ENCODE measurements around the gene NUB1.

NUB1 gene

DNA sequence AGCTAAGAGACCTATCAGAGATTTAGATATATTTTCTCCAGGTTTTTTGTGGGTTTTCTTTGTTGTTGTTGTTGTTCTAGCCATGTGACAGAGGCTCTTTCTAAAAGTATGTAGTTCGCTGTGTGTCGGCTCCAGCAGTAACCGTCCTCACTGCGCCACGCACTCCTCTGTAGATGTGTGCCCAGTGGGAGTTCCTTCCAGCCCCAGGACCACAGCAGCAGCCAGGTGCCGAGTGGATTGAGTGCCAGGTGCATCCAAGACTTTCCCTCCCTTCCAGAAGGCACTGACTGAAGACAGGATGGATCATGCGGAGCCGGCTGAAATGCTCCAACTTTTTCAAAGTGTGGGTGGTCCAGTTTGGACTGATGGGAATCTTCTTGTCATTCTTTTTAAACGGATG is 36.4 kb downstream of the NUB1 start:
- DNase-seq: no peak

DNA sequence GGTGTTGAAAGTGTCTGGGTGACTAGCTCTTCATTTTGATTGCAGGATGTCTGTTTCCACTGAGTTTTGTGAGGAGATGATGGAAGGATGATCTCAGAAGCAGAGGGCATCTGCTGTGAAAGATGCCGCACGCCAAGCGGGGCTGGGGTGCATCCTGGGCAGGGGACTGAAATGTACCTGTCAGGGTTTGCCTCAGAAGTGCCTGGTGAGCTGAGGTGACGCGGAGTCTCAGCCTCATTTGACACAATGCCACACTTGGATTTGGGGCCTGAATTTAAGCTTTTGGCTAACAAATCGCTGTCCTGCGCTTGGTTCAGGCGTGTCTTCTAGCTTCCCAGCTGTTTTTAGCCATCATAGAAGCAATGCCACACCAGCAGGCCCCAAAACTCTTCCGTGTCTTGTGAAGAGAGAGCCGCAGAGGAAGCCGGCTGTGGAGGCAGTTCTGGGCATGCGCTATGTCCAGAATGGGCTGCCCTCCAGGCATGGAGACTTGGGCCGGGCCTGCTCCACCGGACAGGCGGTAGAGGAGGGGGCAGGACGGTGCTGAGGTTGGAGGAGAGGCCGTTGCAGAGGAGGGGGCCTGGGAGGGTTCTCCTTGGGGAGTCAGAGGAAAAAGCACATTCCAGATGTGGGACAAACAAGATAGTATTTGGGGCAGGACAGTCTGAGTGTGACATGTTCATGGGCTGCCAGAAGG is 37.0 kb downstream of the NUB1 start:
- no peak for DNase-seq

DNA sequence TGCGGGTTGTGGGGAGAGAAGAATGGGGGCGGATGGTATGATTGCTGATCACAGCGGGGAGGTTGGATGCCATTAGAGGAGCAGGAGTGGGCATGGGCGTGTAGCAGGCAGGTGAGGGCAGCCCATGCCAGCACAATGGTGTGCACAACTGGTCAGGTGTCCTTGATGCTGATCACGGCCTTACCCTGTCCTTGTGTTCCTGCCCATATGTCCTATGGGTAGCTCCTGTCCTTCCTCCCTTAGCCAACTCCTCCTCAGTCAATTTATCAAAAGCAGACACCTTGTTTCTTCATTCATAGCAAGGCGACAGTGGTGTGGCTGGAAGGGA is 37.5 kb downstream of the NUB1 start:
- DNase-seq: no peak

DNA sequence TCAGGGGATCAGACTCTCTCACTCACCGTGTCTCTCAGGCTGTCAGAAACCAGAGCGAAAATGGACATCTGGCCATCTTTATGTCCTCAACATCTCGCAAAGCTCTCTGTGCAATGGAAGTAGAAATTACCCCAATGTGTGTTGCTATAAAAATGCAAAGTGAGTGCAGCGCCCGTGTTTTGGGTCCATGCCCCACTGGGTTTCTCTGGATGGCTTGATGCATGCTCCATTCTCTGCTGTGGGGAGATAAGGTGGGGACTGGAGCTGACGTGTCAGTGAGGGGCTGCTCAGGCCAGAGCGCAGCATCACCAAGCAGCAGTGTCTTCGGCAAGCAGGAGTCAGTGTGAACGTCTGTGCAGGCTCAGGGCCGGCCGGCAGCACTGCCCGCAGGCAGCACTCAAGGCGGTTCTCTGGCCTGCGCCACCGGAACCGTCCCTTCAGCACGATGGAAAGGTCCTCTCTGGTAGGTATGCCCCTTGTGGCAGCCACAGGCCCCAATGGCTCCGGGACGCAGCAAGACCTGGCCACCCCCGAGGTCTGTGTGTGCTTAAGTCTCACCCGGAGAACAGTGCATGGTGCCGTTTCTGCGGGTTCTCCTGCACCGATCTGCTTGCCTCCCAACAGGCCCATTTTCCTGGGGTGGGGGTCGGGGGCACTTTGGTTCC is 38.1 kb downstream of the NUB1 start:
- DNase-seq: no peak

DNA sequence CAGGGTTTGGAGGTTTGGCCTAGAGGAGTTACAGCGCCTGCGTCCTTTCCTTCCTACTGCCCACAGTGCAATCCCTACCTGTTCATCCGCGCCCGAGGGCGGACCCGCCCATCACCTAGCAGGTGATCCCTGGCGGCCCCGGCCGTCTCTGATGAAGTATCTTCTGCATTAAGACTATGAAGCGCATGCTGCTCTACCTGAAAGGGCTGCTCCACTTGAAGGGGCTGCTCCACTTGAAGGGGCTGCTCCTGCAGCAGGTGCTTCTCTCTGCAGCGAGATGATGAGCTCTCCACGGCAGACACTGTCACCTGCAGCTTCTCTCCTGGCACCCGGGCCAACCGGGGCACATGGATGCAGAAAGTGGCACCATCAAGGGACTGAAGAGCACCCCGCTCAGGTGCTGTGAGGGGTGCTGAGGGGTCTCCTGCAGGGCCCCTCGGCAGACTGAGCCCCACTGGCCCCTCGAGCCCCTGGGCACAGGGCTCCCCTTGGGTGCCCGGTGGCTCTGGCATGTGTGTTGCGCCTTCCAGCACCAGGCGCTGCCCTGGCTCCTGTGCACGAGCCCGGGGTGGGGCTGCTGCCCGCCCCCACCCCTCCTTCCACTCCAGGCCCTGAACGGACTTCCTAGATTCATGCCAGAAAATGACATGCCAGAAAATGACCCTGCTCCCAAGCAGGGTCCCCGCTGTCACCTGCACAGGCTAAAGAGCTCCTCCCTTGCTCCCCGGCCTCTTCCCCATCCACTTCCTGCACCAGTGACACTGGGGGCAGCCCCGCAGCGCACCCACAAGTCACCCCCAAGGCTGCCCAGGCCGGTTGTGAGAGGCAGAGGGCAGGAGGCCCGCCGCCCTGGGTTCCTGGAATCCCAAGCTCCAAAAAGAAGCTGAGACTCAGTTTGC is 38.8 kb downstream of the NUB1 start:
- DNase-seq: no peak

DNA sequence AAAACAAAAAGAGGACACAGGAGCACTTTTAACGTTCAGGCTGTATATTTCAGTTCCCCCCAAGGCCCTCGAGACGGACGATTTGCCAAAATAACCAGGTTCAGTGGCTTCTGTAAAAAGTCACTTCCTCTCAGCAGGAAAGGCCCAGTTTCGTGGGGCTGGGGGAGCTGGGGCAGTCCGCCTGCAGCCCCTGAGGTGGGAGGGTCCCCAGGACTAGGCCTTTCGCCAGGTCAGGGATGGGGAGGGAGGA is 39.4 kb downstream of the NUB1 start:
- DNase-seq: no peak

DNA sequence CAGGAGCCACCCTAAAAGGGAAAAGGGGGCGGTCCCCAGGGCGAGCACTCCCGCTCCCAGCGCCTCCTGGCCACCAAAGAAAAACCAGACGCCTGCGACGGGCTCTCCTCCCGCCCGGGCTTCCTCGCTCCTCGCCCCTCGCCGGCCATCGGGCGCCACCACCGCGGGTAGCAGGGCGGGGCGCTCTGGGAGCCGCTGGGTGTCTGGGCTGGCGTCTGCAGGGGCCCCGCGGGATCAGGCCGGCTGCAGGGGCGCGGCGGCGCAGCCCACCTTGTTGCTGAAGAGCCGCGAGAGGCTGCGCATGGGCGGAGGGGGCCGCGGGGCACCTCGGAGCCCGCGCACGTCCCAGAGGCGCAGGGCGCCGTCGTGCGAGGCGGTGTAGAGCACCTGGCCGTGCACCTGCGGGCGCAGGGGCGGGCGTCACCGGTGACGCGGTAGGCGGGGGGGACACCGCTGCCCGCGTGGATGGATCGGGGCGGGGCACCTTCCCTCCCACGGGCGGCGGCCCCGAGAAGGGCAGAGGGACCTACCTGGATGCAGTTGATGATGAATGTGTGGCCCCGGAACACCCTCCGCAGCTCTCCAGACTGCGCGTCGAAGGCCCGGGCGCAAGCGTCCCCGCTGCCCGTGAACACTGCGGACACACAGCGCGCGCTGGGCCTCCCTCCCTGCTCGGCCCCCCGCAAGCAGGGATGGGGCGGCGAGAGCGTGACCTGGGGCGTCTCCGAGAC is 39.9 kb downstream of the NUB1 start:
- DNase-seq: peak; percentile 24 to 36

DNA sequence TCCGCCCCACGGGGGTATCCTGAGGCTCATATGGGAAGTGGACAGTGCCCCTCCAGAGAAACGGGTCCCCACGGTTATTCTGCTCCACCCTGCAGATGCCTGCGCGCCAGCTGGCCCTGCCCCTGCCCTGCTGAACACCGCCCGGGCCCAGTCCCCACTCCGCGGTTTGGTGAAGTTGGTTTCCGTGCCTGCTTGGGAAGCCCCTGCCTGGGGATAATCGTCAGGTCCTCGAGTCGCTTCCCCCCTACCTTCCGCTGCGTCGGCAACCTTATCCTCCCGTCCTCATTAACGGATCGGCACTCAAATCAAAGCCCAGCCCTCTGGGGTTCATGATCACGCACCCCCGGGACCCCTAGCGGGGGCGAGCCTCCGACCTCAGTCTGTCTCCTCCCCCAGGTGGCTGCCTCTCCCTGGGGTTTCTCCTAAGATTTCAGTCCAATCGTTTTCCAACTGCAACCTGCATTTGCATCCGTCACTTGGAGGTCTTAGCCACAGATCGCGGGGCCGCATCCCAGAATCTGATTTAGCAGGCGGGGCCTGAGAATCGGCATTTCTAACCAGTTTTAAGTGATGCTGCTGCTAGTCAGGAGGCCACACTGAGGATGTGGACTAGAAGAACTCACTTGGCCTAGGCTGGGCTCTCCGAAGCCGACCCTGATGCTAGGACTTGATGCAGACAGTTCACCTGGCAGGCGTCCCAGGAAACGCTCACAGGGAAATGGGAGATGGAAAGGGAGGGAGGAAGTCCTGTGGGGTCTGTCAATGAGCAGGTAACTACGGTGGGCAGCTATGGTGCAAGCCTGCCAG is 40.7 kb downstream of the NUB1 start:
- peak in 1 of 2 donors; percentile 22 for DNase-seq

DNA sequence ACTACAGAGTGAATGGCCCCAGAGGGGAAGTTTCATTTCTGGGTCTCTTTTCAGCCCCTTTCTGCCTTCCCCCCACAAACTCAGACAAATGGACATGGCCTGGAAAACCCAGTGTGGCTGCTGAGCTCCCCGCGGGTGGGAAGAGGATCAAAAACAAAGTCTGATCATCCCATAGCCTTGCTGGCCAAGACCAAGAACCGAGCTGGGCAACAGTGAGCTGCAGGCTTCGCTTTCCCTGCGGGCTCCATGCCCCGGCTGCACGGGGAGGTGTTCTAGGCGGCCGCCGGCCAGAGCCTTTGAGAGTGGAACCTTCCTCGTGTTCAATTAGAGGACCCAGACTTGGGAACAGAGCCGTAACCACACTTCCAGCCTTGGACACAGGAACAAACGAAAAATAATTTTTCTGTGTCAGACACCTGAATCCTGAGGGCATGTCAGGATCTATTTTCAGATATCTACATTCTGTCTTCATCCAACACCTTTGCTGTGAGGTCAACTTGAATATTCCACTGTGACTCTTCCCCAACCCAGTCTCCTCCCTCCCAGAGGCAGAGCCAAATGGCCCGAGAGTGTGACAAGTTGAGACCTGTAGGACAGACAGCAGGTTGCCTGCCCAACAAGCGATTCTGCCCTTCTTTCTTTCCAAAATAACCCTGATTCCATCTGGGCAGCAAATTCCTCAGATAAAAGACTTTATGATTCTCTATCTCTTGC is 42.2 kb downstream of the NUB1 start:
- no peak for DNase-seq

DNA sequence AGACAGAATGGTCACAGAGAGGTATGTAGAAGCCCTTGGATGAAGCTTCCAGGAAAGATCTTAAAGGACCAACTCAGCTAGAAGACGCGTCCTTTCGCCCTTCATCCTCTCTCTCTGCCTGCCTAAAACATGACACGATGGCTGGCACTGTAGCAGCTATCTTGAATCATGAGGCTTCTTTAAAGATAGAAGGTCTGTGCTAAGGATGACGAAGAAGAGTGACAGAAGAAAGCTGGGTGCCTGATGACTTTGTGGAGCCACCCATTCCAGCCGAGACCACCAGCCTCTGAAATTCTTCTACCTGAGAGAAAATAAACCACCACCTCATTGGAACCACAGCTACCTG is 42.7 kb downstream of the NUB1 start:
- DNase-seq: no peak

DNA sequence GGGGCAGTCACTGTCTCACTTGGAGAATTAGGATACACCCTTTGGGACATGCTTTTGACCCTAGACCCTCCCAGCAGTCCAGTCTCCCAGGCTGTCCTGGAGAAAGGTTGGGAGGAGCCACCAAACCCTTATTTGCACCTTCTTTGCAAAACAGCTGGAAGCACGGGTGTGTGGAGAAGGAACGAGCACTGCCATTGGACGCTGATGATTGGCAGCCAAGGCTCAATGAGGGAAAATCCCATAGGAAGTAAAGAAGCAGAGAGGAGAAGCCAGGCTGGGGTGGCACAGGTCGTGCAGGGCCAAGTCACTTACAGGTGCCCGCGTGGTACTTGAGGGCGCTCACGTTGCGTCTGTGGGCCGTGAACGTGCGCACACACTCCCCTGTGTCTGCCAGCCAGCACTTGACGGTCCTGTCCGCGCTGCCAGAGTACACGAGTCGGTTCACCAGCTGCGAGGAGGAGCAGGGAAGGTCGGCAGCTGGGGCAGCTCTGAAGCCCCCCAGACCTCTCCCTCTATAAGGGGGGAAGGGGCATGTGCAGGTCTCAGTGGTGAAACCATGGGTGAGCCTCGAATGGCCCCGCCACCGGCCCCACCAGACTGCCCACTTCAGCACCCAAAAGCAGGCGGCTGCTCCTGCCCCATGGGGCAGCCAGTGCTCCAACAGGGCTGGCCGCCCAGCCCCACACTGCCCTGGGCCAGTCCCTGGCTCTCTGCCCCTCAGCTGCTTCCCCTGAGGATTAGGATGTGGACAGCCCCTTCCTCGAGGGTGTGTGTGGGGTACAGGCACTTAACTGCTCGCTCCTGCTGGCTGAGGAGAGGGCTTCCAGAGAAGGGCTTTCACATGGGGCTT is 43.4 kb downstream of the NUB1 start:
- DNase-seq: no peak

DNA sequence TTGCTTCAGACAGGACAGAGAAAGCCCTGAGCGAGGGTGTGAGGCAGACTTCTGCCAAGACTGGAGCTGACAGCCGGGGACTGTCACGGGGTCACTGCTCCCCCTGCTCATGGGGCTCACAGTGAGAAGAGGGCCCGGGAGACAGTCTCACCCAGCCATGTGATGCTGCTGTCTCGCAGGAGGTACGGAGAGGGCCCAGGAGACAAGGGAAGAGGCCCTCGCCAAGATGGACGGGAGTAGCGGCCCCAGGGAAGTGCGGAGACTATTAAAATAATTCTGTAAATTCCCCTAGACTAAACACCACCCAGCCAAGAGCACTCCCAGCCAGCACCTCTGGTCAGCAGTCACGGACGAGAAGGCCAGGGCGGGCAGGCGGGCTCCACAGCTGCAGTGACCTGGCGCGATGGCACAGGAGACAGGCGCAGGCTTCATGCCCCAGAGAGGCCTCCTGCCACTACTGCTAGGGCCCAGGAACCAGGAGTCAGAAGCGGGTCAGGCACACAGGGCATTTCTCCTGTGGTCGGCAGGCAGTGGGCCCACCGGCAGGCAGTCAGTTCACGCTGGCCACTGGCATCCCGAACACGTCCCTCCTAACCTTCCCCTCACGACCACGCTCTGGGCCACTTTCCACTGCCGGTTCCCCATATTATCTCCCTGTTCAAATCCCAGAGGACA is 44.2 kb downstream of the NUB1 start:
- DNase-seq: no peak

DNA sequence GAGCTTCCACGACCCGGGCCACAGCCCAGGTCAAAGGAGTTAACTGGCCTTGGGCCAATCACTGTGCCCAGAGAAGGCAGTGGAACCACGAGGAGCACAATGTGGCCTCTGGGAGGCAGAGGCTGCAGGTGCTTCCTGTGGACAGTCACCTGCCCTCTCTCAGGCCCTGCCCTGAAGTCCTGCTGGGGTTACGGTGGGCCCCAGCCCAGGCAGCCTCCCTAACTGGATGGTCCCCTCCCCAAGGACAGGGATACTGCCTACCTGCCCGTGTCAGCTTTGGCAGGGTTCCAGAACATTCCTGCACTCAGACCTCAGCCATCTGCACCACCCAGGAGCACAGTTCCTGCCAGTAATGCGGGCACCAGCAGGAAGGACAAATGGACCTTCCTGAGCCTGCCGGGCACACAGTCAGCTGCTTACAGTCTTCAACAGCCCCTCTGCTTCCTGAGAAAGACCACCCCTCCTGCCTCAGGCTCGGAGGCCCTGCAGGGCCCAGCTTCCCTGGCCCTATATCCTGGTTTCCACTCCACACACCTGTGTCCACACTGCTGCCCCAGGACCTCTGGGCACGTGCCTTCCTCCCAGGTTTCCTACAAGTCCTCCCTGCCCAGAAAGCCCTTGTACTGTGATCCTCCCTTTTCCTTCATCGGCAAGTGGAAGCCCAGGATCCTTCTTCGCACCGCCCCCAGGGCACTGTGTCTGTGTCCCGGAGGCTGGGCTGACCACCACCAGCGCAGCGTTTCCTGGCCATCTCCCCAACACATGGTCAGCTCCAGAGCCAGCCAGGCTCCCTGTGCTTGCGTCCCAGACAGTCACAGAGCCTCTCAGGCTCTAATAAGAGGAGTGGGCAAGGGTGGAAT is 44.9 kb downstream of the NUB1 start:
- DNase-seq: no peak

DNA sequence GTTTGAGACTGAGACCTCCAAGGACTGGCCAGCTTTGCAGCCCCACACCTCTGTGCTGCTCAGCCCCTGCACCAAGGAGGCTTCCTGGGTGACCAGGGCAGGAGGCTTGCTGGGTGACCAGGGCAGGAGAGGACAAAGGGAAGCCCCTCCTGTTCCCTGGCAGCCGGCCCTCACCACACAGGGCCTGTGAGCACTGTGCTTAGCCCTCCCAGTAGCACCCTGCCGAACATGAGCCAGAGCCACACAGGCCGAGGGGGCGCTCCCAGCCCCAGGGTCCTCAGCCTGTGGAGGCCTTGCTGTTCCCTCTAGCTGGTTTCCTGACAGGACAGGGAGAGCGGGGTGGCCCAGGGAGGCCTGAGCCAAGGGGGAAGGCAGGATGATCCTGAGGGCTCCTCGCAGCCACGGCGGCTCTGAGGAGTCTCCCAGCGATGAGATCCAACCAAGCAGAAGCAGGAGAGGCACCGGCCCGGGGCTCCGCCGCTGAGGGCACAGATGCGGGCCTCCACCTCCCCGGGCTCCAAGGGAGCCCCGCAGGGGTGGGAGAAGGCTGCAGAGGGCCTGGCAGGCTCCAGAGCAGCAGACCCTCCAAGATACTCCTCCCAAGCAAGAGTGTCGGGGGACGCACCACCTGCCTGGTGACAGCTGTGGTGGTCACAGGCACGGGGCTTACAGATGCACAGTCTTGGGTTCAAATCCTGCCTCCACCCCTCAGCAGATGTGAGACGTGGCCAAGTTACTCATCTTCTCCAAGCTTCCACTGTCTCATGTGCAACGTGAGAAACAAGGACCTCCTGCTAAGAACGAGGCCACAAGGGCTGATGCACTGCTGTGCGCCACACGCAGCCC is 45.8 kb downstream of the NUB1 start:
- DNase-seq: no peak

DNA sequence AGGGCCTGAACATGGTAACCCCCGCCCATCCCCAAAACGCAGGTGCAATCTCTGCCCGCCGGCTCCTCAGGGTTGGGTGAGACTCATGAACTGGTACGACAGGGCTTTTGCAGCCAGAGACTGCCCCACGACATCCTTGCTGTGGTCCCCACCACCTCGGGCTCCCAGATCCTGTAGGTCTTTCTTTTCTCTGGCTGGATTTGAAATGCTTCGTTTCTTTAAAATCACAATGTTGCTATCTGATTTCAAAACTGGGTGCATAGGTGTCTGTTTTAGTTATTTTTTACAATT is 46.3 kb downstream of the NUB1 start:
- no peak for DNase-seq

DNA sequence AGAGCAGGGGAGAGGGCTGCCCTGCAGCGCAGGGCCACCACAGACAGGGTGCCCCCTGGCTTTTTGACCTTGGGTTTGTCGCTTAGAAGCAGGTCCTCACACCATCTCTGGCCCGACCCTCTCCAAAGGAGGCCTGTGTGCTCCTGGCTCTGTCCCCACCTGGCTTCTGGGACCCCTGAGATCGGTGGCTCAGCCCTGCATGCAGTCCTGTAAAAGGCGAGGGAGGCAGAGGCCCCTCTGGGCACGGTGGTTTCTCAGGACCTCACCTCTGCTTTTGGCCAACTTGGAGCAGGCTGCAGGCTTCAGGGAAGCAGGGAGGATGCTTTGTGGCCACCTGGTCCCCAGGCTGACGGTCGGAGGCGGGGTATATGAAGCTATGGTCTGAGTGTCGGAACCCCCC is 46.8 kb downstream of the NUB1 start:
- no peak for DNase-seq

DNA sequence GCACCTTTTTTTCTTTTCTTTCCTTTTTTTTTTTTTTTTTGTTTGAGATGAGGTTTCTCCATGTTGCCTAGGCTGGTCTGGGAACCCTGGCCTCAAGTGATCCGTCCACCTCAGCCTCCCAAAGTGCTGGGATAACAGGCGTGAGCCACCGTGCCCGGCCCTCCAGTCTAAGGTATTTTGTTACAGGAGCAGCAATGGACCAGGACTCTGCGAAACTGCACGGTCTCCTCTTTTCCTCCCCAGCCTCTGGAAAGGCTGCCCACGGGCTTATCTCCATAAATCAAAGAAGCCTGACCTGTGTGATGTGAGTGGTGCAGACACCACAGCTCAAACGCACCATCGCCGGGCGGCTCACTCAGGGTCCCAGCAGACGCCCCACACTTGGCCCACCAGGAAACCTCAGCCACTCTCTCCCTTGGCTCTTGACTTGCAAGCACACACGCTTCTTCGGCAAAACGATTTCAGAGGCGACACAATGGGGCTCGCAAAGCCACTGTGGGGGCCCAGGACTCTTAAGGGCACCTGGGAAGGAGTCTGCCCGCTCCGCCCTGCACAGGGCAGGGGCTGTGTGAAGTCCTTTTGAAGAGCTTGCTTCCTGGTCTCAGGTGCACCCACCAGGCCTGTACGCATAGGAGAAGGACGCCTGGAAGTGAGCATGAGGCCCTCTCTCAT is 47.6 kb downstream of the NUB1 start:
- no peak for DNase-seq
